SKM-1 (cell line): ENCODE data around the gene OR9Q1.
"Not testable (repeated sequence)": the region's sequence is repeated elsewhere in the genome, so short reads cannot be mapped to it uniquely, and the experiment has no call there.

Source experiments
- DNase-seq: peaks from one replicate; lab custom pipeline; 2025; ENCODE audit not compliant: unreplicated experiment; lab: John Stamatoyannopoulos, UW

OR9Q1 gene

GRCh38 chr11:58125469-58125868 is 101.8 kb downstream of the OR9Q1 start, which contains the start of gene OR9I1:
OR9I1 (minus strand) TSS chr11:58125530; CDS start chr11:58119444, 6,086 bp downstream.
- no peak for DNase-seq

- no peak for DNase-seq
Observed at GRCh38 chr11:58127350-58127749, 103.7 kb downstream of the OR9Q1 start.

GRCh38 chr11:58133309-58134076 is 109.8 kb downstream of the OR9Q1 start:
- no peak for DNase-seq

- DNase-seq = no peak
Observed at GRCh38 chr11:58134151-58134550, 110.5 kb downstream of the OR9Q1 start.

- no peak for DNase-seq
Observed at GRCh38 chr11:58135171-58135570, 111.5 kb downstream of the OR9Q1 start.

GRCh38 chr11:58142761-58143160 is 119.1 kb downstream of the OR9Q1 start:
- DNase-seq = no peak

- no peak for DNase-seq
Observed at GRCh38 chr11:58152781-58153180, 129.1 kb downstream of the OR9Q1 start.

- DNase-seq = no peak
Observed at GRCh38 chr11:58164389-58164788, 140.7 kb downstream of the OR9Q1 start.

- no peak for DNase-seq
Observed at GRCh38 chr11:58164990-58165389, 141.3 kb downstream of the OR9Q1 start.

- DNase-seq = no peak
Observed at GRCh38 chr11:58165504-58166106, 141.9 kb downstream of the OR9Q1 start.

- no peak for DNase-seq
Observed at GRCh38 chr11:58177409-58178054, 153.9 kb downstream of the OR9Q1 start.

GRCh38 chr11:58178444-58178843 is 154.8 kb downstream of the OR9Q1 start:
- DNase-seq = no peak

- DNase-seq = no peak
Observed at GRCh38 chr11:58179648-58180047, 156.0 kb downstream of the OR9Q1 start.

- no peak for DNase-seq
Observed at GRCh38 chr11:58186938-58187337, 163.3 kb downstream of the OR9Q1 start.

- DNase-seq = no peak
Observed at GRCh38 chr11:58188770-58189169, 165.1 kb downstream of the OR9Q1 start, which contains the start of gene OR9Q2. OR9Q2 (plus strand) TSS chr11:58189070; CDS start chr11:58190491, 1,421 bp downstream.

GRCh38 chr11:58192229-58192628 is 168.5 kb downstream of the OR9Q1 start:
- DNase-seq = no peak

GRCh38 chr11:58193391-58193790 is 169.7 kb downstream of the OR9Q1 start:
- DNase-seq = no peak

- no peak for DNase-seq
Observed at GRCh38 chr11:58195939-58196338, 172.3 kb downstream of the OR9Q1 start.

GRCh38 chr11:58199271-58199670 is 175.6 kb downstream of the OR9Q1 start:
- DNase-seq = no peak

- no peak for DNase-seq
Observed at GRCh38 chr11:58204042-58204441, 180.4 kb downstream of the OR9Q1 start, which contains the start of gene OR1S2. OR1S2 (minus strand) TSS chr11:58204142; CDS start chr11:58204142, 0 bp downstream.

- not testable (repeated sequence) for DNase-seq
Observed at GRCh38 chr11:58212420-58212819, 188.7 kb downstream of the OR9Q1 start, which contains the start of gene OR1S1. OR1S1 (plus strand) TSS chr11:58212720.

- DNase-seq = no peak
Observed at GRCh38 chr11:58216476-58216875, 192.8 kb downstream of the OR9Q1 start.
